Esophagus squamous epithelium (tissue), 5 donors: ENCODE measurements around the gene GFOD2. TPM values are rescaled to one million over a fixed set of nuclear protein-coding genes. Genes with fewer than 3 reads are reported as not detected.

Experiments used
- DNase-seq: peaks from one replicate; lab custom pipeline; 2025; lab: John Stamatoyannopoulos, UW
- H3K27ac ChIP-seq, 4 donors: fragments of 200-600 bp; sonication (generic); one replicate each; pipeline ENCODE4 v1.5.1; 2016 to 2019; ENCODE audit warnings: mild to moderate bottlenecking in 1 of 4
- H3K27me3 ChIP-seq, 4 donors: fragments of 200-600 bp; sonication (generic); 1 replicate in 3 of 4; 2 replicates in 1 of 4; pipeline versions ENCODE4 v1.5.1 to v1.6.0; 2017 to 2021; ENCODE audit warnings: antibody characterized with exemption in 1 of 4
- H3K36me3 ChIP-seq, 3 donors: fragments of 200-600 bp; sonication (generic); one replicate each; pipeline ENCODE4 v1.5.1; 2016 to 2019
- H3K4me1 ChIP-seq, 3 donors: fragments of 200-600 bp; sonication (generic); one replicate each; pipeline ENCODE4 v1.5.1; 2017 to 2019
- H3K4me3 ChIP-seq, 4 donors: fragments of 200-600 bp; sonication (generic); 1 replicate in 3 of 4; 2 replicates in 1 of 4; pipeline ENCODE4 v1.5.1; 2016 to 2019; ENCODE audit warnings: mild to moderate bottlenecking in 2 of 4, moderate library complexity in 1 of 4
- H3K9me3 ChIP-seq, 3 donors: fragments of 200-600 bp; sonication (generic); one replicate each; pipeline ENCODE4 v1.5.1; 2016 to 2019
- CTCF ChIP-seq, 6 experiments: fragments of 450-650 bp in 4 of 6; fragments of 200-600 bp in 2 of 6; sonication (generic) in 2 of 6; IDR thresholded peaks; one replicate each; pipeline ENCODE4 v1.5.1; 2016 to 2019; ENCODE audit warnings: antibody characterized with exemption in 6 of 6, mild to moderate bottlenecking in 4 of 6, moderate library complexity in 4 of 6
- POLR2A ChIP-seq, 4 donors: fragments of 450-650 bp; IDR thresholded peaks; one replicate each; pipeline ENCODE4 v1.6.1; 2017; ENCODE audit warnings: antibody characterized with exemption in 4 of 4, mild to moderate bottlenecking in 4 of 4, moderate library complexity in 3 of 4
- whole genome bisulfite sequencing, 2 donors: methylation state at CpG; one replicate each; pipeline ENCODE4 v1.1.5; 2018; 5-methylcytosine and 5-hydroxymethylcytosine counted together
- intact Hi-C: fragments of 100-400 bp; cut with DNase I; formaldehyde crosslinking; loops from one replicate; pipeline ENCODE4 v1.15.0; 2022
- total RNA-seq, 4 donors: library from RNA; depleted of rRNA; stranded (reverse); fragments of >200 nt; gene quantifications; one replicate each; pipeline ENCODE4 v1.1.0, GENCODE V29; 2016
- donor health status: DM: yes; HTN: yes; CAD: no.

GFOD2 gene
- total RNA-seq, 4 donors from 2014 or later: 26.1 to 63.3 (median 37.3) TPM

DNA sequence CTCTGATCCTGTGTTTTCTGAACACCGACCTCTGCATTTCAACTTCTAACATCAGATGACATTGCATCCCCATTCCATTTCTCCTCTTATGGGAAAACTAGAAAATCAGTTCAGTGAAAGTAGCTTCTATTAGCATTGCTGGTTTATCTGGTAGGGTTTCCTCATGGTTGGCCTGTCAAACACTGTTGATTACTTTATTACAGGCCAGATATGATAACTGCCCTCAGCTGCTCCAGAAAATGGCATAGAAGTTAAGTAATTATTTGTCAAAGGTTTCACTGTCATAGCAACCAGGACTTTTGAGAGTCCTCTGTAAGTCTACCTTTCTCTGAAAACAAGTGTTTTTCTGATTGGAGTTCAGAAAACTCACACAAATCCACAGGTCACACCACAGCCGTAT, 3.0 kb downstream of the GFOD2 start:
- Histone ChIP-seq H3K27me3 (no peaks in the 10 kb centered on the region), H3K9me3 (no peaks in the 10 kb centered on the region), H3K36me3 (peaks cover 0 to 9% (median 0%) of the 10 kb centered on the region in 3 donors), H3K27ac (no peak overlapping the region), H3K4me3 (no peak overlapping the region), H3K4me1 (peaks cover 8 to 60% (median 15%) of the 10 kb centered on the region in 3 donors)
- 97 to 98% methylated on average over 2 of the region's 2 CpGs for WGBS, 2 donors
- DNase-seq: no peak
- intact Hi-C loops: no loop called here
- no peak for TF ChIP-seq POLR2A (IDR thresholded peaks at IDR 0.05)

DNA sequence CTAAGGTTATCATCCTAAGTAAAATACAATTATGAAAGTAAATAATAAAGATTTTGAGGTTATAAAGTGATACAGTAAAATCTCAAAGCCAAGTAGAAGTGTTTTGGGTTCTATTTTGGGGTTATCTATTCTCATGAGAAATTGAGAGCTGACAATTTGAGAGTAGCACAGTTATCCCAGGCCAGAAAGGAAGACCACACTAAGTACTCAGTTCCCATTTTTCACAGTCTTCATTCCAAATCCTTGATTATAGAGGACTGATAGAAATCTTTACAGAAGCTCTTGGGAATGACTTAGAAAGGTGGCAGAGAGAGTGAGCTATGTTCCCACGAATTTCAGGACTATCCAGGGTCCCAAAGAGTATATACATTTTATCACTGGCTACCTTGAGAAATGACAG, 4.6 kb downstream of the GFOD2 start:
- Histone ChIP-seq H3K4me3 (no peak overlapping the region), H3K36me3 (peaks cover 0 to 18% (median 0%) of the 10 kb centered on the region in 3 donors), H3K9me3 (no peaks in the 10 kb centered on the region), H3K27ac (no peak overlapping the region), H3K27me3 (no peaks in the 10 kb centered on the region), H3K4me1 (peaks cover 7 to 51% (median 8%) of the 10 kb centered on the region in 3 donors)
- no peak for DNase-seq
- intact Hi-C loops: no loop called here
- TF ChIP-seq CTCF (IDR thresholded peaks at IDR 0.05) (no peak), POLR2A (IDR thresholded peaks at IDR 0.05) (no peak)
- WGBS, 2 donors: 75 to 92% methylated on average over 1 of the region's 1 CpG

DNA sequence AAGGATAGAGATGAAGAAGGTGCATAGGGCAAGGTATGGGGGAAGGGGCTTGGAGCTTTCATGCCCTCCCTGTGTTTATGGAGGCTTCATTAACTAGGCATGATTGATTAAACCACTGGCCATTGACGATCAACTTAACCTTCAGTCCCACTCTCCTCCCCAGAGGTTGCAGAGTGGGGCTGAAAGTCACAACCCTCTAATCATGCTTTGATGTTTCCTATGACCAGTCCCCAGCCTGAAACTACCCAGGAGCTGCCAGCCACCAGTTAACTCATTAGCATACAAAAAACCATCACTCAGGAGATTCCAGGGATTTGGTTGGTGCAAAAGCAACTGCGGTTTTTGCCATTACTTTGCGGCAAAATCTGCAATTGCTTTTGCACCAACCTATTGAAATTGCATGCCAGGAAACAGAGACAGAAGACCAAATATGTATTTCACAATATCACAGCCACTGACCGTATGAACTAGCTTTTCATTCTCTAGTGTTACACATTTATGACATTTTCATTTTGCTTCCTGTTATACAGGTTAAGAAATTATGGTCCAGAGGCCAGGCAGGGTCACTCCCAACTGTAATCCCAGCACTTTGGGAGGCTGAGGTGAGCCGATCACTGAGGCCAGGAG, 5.4 kb downstream of the GFOD2 start:
- no peak for TF ChIP-seq CTCF (IDR thresholded peaks at IDR 0.05)
- 65 to 85% methylated on average over 5 of the region's 5 CpGs for WGBS, 2 donors
- intact Hi-C loops: no loop called here
- DNase-seq: no peak
- Histone ChIP-seq H3K36me3 (peaks cover 0 to 18% (median 0%) of the 10 kb centered on the region in 3 donors), H3K9me3 (no peaks in the 10 kb centered on the region), H3K4me3 (no peak overlapping the region), H3K27me3 (no peaks in the 10 kb centered on the region), H3K27ac (peak overlapping the region in 1 of 4 donors; percentile 42), H3K4me1 (peaks cover 8 to 54% (median 10%) of the 10 kb centered on the region in 3 donors)

- Histone ChIP-seq H3K27ac (no peak overlapping the region), H3K4me3 (no peak overlapping the region), H3K4me1 (peaks cover 0 to 40% (median 6%) of the 10 kb centered on the region in 3 donors), H3K27me3 (no peaks in the 10 kb centered on the region), H3K36me3 (peaks cover 0 to 18% (median 0%) of the 10 kb centered on the region in 3 donors), H3K9me3 (no peaks in the 10 kb centered on the region)
- 80 to 88% methylated on average over 5 to 6 of the region's 6 CpGs for WGBS, 2 donors
- no peak for DNase-seq
- intact Hi-C loops: no loop called here
- TF ChIP-seq CTCF (IDR thresholded peaks at IDR 0.05) (no peak), POLR2A (IDR thresholded peaks at IDR 0.05) (no peak)
Observed at GRCh38 chr16:67710607-67711006, 8.5 kb downstream of the GFOD2 start.

GRCh38 chr16:67709050-67709449, 10.1 kb downstream of the GFOD2 start:
- WGBS, 2 donors: 86% methylated on average over 1 of the region's 1 CpG; no CpG with 5 or more reads in 1 of the 2 donors
- Histone ChIP-seq H3K9me3 (no peaks in the 10 kb centered on the region), H3K4me1 (peaks cover 4 to 43% (median 6%) of the 10 kb centered on the region in 3 donors), H3K27ac (peak overlapping the region in 2 of 4 donors; percentile 5 to 55), H3K4me3 (no peak overlapping the region), H3K36me3 (peaks cover 0 to 18% (median 0%) of the 10 kb centered on the region in 3 donors), H3K27me3 (no peaks in the 10 kb centered on the region)
- TF ChIP-seq CTCF (IDR thresholded peaks at IDR 0.05) (no peak), POLR2A (IDR thresholded peaks at IDR 0.05) (no peak)
- no peak for DNase-seq
- intact Hi-C loops: no loop called here
